Activated gamma-delta T cell treated with Interleukin-2 at 50 U/mL for 16 hours (primary cell): ENCODE data around the gene PDE4A.

Experiments used
- DNase-seq: peaks from one replicate; pipeline ENCODE4 v3.0.0-alpha.2; 2020

The PDE4A gene

GRCh38 chr19:10468133-10468532 is 47.8 kb downstream of the PDE4A start:
- no peak for DNase-seq

DNA sequence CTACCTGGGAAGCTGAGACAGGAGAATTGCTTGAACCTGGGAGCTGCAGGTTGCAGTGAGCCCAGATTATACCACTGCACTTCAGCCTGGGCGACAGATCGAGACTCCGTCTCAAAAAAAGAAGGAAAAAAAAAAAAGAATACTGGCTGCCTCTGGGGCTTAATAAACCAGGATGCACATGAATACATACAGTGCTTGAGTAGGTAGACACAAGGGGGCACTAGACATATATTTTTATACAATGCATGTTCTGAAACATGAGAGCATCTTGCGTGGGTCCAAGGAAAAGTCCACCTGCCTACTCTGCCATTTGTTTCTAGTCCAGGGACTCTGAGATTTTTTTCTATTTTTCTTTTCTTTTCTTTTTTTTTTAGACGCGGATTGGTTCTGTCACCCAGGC is 51.6 kb downstream of the PDE4A start:
- no peak for DNase-seq

GRCh38 chr19:10473192-10473591 is 52.9 kb downstream of the PDE4A start:
- DNase-seq = no peak

DNA sequence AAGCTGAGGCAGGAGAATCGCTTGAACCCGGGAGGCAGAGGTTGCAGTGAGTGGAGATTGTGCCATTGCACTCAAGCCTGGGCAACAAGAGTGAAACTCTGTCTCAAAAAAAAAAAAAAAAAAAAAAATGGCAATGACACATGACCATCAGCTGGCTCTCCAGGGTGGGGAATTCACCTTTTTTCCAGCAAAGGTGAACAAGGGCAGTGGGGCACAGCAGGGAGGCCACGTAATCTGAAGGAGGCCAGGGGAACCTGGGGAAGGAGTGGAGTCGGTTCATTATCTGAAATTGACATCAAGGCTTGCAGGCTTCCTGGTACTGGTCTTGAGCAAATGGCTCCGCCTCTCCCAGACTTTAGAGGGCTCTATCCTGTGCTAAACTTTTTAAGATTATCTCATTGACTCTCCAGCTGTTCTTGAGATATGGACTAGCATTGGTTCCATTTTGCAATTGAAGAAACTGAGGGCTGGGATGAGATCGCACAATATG is 54.7 kb downstream of the PDE4A start:
- no peak for DNase-seq

DNA sequence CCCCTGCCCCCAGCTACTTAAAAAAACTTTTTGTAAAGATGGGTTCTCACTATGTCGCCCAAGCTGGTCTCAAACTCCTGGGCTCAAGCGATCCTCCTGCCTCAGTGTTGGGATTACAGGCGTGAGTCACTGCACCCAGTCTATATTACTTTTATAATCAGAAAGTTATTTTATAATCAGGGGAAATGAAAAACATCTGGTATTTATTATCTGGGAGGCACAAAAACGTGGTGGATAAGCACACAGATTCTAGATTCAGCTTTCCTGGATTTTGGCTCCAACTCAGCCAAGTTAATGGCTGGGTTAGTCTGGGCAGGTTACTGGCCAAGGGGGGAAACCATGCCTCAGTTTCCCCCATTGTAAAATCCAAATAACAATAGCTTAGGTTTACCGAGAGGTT is 58.1 kb downstream of the PDE4A start:
- DNase-seq = no peak

- DNase-seq = peak; percentile 84
Observed at GRCh38 chr19:10478903-10479384, 58.6 kb downstream of the PDE4A start.

- DNase-seq = no peak
Observed at GRCh38 chr19:10486551-10486950, 66.2 kb downstream of the PDE4A start.

DNA sequence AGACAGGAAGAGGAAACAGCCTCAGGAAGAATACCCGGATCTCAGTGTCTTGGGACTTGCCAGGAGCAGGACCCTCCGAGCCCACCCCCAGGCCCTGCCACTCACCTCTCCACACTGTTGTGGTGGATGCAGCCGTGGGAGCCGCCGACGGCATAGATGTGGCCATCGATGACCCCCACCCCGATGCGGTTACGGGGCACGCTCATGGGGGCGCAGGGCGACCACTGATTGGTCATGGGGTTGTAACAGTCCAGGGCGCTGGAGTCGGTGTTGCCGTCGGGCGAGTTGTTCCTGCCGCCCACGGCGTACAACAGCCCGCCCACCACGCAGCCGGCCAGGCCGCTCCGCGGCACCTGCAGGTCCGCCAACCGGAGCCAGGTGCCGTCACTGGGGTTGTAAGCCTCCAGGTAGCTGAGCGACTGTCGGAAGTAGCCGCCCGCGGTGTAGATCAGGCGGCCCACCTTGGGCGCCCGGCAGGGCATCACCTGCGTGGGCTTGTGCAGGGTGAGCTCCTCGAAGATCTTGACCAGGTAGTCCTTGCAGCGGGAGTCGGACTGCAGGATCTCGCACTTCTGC is 71.2 kb downstream of the PDE4A start:
- no peak for DNase-seq

DNA sequence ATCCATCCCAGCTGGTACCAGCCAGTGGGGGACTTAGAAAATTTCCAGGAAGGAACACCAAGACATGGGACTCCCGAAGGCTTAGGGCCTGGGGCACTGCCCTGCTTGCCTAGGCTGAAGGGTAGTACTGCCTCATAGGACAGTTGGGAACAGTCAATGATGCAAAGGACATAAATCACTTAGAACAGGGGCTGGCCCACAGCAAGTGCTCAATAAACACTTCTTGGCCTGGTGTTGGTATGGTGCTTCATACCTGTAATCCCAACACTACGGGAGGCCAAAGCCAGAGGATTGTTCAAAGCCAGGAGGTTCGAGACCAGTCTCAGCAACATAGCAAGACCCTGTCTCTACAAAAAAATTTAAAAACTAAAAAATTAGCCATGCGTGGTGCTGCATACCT is 77.0 kb downstream of the PDE4A start:
- DNase-seq = no peak

GRCh38 chr19:10499550-10500246 is 79.4 kb downstream of the PDE4A start:
- DNase-seq = no peak

DNA sequence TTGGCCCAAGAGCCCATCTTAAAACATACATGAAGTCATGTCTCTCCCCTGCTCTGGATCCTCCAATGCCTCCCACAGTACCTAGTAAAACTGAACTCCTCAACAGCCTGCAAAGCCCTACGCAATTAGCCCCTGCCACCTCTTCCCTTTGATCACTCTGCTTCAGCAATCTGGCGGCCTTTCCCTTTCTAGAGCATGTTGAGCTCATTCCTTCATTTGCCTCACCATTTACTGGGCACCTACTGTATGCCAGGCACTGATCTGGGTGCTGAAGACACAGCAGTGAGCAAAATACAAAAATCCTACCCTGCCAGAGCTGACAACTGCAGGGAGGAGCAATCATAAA is 79.9 kb downstream of the PDE4A start:
- no peak for DNase-seq

DNA sequence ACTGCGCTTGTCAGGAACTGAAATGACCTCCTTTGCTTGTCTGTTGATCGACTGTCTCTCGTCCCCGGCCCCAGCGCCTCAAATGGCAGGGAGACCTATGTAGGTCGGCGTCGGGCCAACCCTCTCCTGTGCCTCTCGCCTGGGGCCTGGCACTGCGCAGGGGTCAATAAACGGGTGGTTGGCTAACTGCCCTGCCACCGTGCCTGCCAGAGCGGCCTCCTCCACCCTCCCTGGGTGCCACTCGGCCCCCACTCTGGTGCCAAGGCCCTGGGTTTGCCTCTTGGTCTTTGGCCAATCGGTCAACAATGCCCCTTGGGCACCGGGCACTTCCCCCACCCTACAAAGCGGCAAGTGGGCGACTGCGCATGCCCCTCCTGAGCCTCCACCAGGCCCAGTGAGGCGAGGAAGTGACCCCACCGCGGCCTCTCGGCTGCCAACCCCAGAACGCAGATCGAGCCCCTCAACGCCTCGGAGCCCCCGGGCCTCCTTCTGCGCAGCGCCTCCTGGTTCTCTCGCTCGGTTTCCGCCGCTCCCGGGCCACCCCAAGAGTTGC is 81.7 kb downstream of the PDE4A start:
- peak; percentile 43 for DNase-seq

DNA sequence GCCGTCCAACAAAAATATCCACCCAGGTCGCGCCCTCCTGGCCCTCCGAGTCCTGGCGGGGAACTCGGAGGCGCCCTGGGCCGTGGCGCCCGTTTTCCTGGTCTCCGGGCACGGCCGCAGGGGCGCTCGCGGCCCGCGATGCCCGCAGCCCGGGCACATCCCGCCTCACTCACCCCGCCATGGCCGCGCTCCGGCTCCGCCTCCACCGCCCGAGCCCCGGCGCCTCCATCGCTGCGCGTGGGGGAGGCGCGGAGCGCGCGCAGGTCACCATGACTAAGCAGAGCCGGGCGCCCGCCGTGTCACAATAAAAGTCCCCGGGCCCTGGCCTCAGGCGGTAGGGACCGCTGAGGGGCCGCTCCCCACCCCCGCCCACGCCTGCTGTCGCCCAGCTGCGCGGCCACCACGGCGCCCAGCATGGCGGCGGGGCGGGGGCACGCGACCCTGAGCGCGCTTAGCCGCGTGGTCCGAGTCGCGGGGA is 82.2 kb downstream of the PDE4A start:
- DNase-seq = peak; percentile 89

DNA sequence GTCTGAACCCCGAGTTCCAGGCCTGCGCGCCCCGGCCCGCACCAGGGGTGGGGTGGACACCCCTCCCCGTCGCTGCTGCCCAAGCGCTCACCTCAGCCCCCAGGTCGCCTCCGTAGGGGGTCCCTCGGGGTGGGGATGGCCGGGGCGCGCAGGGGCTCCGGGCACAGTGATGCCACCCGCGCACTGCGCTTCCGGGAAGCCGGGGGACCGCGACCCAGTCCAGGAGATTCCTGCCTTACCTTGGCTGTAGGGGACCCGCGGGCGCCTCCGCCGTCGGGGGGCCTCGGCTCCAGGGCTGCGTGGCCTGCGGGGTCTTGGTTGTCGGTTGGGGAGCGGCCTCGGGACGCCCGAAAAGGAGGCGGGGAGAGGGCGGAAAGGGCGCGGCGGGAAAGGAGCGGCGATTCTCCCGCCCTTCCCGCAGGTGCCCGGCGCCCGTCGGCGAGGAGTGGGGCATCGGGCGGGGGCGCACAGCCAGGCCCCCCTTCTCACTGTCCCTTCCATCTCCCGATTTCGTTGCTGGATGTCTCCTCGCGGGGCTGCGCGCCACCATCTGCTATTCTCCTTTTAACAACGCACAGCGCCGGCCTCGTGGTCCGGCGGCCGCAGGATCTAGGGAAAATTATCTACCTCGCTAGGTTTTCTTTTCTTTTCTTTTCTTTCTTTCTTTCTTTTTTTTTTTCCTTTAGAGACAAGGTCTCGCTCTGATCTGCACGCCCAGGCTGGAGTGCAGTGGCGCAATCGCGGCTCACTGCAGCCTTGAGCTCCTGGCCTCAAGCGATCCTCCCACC is 82.9 kb downstream of the PDE4A start, which contains the start of gene KEAP1:
Gene KEAP1, minus strand, starts transcription at position 355 of the 788 bp plus-strand sequence. CDS start 3,323 bp downstream, outside the sequence.
- peak; percentile 30 for DNase-seq

GRCh38 chr19:10505583-10506229 is 85.4 kb downstream of the PDE4A start:
- peak; percentile 85 for DNase-seq

DNA sequence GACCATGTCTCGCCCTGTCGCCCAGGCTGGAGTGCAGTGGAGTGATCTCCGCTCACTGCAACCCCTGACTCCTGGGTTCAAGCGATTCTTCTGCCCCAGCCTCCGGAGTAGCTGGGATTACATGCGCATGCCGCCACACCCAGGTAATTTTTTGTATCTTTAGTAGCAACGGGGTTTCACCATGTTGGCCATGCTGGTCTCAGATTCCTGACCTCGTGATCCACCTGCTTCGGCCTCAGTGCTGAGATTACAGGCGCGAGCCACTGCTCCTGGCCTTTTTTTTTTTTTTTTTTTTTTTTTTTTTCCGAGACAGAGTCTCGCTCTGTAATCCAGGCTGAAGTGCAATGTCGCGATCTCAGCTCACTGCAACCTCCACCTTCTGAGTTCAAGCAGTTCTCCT is 87.7 kb downstream of the PDE4A start:
- DNase-seq = no peak

- no peak for DNase-seq
Observed at GRCh38 chr19:10508707-10509106, 88.4 kb downstream of the PDE4A start.

DNA sequence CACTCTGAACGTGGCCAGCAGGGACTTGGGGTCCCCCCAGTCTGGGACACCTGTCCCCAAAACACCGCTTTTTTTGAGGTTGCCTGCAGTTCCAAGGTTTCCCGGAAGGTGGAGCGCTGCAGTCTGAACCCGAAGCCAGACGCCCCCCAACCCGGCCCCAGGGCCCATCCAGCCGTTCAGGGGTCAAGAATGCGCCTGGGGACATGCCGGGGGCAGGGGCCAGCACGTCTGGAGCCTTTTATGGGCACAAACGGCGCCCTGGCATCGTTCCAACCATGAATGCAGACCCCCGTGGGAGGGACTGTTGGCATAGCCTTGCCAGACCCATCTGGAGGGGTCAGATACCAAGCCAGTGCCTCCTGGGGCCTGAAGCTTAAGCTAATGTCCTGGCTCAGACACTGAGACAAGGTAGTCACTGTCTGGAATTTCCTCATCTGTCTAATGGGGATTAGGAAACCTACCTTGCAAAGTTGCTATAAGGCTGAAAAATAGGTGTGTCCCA is 90.0 kb downstream of the PDE4A start:
- peak; percentile 60 for DNase-seq

- no peak for DNase-seq
Observed at GRCh38 chr19:10513223-10513622, 92.9 kb downstream of the PDE4A start.

DNA sequence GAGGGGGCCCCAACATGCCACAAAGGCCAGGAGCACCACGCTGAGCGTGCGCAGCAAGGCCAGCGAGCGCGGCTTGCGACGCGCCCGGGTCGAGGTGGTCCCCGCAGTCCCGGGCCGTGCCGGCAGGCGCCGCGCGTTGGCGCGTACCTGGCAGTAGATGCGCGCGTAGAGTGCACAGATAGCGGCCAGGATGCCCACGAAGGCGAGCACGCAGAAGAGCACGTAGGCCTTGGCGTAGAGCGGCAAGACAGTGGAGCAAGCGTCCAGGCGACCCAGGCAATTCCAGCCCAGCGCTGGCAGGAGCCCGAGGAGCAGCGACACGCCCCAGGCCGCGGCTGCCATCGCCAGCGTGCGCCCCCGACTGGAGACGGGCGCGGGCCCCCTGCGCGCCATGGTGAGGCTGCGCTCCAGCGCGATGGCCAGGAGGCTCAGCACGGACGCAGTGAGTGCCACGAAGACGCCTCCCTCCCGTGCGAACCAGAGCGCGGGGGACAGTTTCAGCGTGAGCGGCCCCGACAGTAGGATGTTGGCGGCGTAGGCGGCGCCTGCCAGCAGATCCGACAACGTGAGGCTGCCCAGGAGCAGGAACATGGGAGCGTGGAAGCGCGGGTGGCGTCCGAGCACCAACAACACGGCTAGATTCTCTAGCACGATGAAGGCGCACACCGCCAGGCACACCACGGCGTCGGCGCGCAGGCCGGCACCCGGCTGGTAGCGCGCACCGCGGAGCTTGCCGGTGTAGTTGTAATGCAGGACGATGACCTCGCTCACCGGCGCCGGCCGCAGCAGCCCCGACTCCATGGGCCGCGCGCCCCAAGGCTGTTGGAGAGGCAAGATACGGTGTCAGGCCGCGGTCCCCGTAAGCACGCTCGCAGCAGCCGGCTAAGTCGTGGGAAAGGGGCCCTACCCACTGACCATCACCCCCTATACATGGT is 94.1 kb downstream of the PDE4A start:
- peak; percentile 55 for DNase-seq

DNA sequence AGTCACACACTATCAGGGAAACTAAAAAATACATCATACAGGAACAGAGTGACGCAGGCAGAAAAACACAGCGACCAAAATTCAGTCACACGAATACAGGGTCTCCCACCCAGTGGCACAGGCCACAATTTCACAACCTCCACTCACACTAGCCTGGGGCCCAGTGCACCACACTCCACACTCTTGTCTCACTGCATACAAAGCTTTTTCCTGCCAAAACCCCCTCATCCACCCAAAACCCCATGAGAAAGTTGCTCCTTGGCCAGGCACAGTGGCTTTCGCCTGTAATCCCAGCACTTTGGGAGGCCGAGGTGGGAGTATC is 95.7 kb downstream of the PDE4A start:
- DNase-seq = peak; percentile 36
